Esophagus squamous epithelium (tissue), 5 donors: ENCODE measurements around the gene RBFOX1. TPM values are rescaled to one million over a fixed set of nuclear protein-coding genes. Genes with fewer than 3 reads are reported as not detected.

ENCODE experiments used
- DNase-seq: peaks from one replicate; lab custom pipeline; 2025; lab: John Stamatoyannopoulos, UW
- H3K27ac ChIP-seq, 4 donors: fragments of 200-600 bp; sonication (generic); one replicate each; pipeline ENCODE4 v1.5.1; 2016 to 2019; ENCODE audit warnings: mild to moderate bottlenecking in 1 of 4
- H3K27me3 ChIP-seq, 4 donors: fragments of 200-600 bp; sonication (generic); 1 replicate in 3 of 4; 2 replicates in 1 of 4; pipeline versions ENCODE4 v1.5.1 to v1.6.0; 2017 to 2021; ENCODE audit warnings: antibody characterized with exemption in 1 of 4
- H3K36me3 ChIP-seq, 3 donors: fragments of 200-600 bp; sonication (generic); one replicate each; pipeline ENCODE4 v1.5.1; 2016 to 2019
- H3K4me1 ChIP-seq, 3 donors: fragments of 200-600 bp; sonication (generic); one replicate each; pipeline ENCODE4 v1.5.1; 2017 to 2019
- H3K4me3 ChIP-seq, 4 donors: fragments of 200-600 bp; sonication (generic); 1 replicate in 3 of 4; 2 replicates in 1 of 4; pipeline ENCODE4 v1.5.1; 2016 to 2019; ENCODE audit warnings: mild to moderate bottlenecking in 2 of 4, moderate library complexity in 1 of 4
- H3K9me3 ChIP-seq, 3 donors: fragments of 200-600 bp; sonication (generic); one replicate each; pipeline ENCODE4 v1.5.1; 2016 to 2019
- POLR2A ChIP-seq, 4 donors: fragments of 450-650 bp; IDR thresholded peaks; one replicate each; pipeline ENCODE4 v1.6.1; 2017; ENCODE audit warnings: antibody characterized with exemption in 4 of 4, mild to moderate bottlenecking in 4 of 4, moderate library complexity in 3 of 4
- WGBS, 2 donors: methylation state at CpG; one replicate each; pipeline ENCODE4 v1.1.5; 2018; 5-methylcytosine and 5-hydroxymethylcytosine counted together
- intact Hi-C: fragments of 100-400 bp; cut with DNase I; formaldehyde crosslinking; loops from one replicate; pipeline ENCODE4 v1.15.0; 2022
- total RNA-seq, 4 donors: library from RNA; depleted of rRNA; stranded (reverse); fragments of >200 nt; gene quantifications; one replicate each; pipeline ENCODE4 v1.1.0, GENCODE V29; 2016
- TF ChIP-seq, protein P1 (sequence below), 6 experiments: fragments of 450-650 bp in 4 of 6; fragments of 200-600 bp in 2 of 6; sonication (generic) in 2 of 6; IDR thresholded peaks; one replicate each; pipeline ENCODE4 v1.5.1; 2016 to 2019; ENCODE audit warnings: antibody characterized with exemption in 6 of 6, mild to moderate bottlenecking in 4 of 6, moderate library complexity in 4 of 6
- donor health status: DM: yes; HTN: yes; CAD: no.

RBFOX1 gene
- total RNA-seq, 4 donors from 2014 or later = not detected

DNA sequence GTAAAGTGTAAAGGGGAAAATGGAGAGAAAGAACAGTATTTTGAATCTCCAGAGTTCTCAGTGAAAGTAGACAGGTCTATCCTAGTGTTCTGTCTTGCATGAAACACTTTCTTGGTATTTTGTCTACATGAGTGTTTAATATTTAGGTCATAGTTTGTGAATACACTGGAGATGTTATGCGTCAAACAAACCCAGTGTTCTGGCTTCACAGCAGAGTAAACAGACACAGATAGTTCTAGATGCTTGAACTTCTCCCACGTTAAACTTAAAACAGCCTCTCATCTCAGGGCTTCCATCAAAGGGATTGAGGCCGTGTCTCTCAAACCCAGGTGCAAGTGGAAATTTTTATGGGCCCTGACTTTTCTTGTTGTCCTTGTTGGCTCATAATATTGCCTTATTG, 48.3 kb downstream of the RBFOX1 start:
- TF ChIP-seq POLR2A (IDR thresholded peaks at IDR 0.05) = no peak
- TF ChIP-seq, protein P1, sequence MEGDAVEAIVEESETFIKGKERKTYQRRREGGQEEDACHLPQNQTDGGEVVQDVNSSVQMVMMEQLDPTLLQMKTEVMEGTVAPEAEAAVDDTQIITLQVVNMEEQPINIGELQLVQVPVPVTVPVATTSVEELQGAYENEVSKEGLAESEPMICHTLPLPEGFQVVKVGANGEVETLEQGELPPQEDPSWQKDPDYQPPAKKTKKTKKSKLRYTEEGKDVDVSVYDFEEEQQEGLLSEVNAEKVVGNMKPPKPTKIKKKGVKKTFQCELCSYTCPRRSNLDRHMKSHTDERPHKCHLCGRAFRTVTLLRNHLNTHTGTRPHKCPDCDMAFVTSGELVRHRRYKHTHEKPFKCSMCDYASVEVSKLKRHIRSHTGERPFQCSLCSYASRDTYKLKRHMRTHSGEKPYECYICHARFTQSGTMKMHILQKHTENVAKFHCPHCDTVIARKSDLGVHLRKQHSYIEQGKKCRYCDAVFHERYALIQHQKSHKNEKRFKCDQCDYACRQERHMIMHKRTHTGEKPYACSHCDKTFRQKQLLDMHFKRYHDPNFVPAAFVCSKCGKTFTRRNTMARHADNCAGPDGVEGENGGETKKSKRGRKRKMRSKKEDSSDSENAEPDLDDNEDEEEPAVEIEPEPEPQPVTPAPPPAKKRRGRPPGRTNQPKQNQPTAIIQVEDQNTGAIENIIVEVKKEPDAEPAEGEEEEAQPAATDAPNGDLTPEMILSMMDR (IDR thresholded peaks at IDR 0.05) = no peak
- H3K27me3 ChIP-seq = no peaks in the 10 kb centered on the region
- no peak overlapping the region for H3K27ac ChIP-seq
- H3K4me1 ChIP-seq = no peaks in the 10 kb centered on the region
- no peak overlapping the region for H3K4me3 ChIP-seq
- no peaks in the 10 kb centered on the region for H3K36me3 ChIP-seq
- no peaks in the 10 kb centered on the region for H3K9me3 ChIP-seq
- no peak for DNase-seq
- intact Hi-C loops = no loop called here
- 59 to 65% methylated on average over 3 of the region's 3 CpGs for WGBS, 2 donors

DNA sequence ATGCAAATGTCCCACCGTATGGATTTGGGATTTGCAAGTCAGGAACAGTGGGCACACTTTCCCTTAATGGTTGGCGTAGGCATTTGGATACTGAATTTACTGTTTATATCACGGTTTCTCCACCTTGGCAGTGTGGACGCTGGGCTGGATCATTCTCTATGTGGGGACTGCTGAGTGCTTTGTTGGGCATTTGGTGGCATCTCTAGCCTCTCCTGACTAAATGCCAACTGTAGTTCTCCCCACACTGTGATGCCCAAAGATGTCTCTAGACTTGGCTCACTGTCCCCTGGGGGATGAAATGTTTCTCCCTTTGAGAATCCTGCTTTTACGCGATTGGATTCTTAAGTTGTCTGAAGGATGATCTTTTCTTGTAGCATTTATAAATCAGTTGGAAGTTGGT, 49.0 kb downstream of the RBFOX1 start:
- intact Hi-C loops = no loop called here
- H3K27me3 ChIP-seq = no peaks in the 10 kb centered on the region
- no peak for TF ChIP-seq POLR2A (IDR thresholded peaks at IDR 0.05)
- TF ChIP-seq, protein P1 (IDR thresholded peaks at IDR 0.05) = no peak
- 85 to 87% methylated on average over 6 of the region's 6 CpGs for WGBS, 2 donors
- H3K9me3 ChIP-seq = no peaks in the 10 kb centered on the region
- H3K4me3 ChIP-seq = no peak overlapping the region
- DNase-seq = no peak
- no peak overlapping the region for H3K27ac ChIP-seq
- H3K36me3 ChIP-seq = no peaks in the 10 kb centered on the region
- H3K4me1 ChIP-seq = no peaks in the 10 kb centered on the region

DNA sequence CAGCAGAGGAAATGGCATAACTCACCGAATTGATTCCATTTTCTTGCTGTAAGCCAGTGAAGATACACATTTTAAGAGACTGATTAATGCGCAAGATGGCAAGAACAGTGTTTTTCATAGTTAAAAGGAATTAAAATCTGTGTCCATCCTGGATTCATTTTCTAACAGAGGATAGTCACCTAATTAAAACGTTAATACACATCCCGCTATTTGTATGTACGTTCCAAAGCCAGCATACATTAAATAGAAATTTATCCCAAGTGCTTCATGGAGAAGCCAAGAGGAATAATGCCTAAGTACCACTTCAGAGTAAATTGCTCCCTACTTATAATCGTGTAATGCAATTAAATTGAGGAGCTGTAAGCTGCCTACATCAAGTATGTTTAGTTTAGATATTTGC, 49.9 kb downstream of the RBFOX1 start:
- Histone ChIP-seq H3K4me3 (no peak overlapping the region), H3K27ac (no peak overlapping the region), H3K4me1 (no peaks in the 10 kb centered on the region), H3K9me3 (no peaks in the 10 kb centered on the region), H3K36me3 (no peaks in the 10 kb centered on the region), H3K27me3 (no peaks in the 10 kb centered on the region)
- intact Hi-C loops = no loop called here
- no peak for DNase-seq
- WGBS, 2 donors = 66 to 78% methylated on average over 6 of the region's 6 CpGs
- TF ChIP-seq, protein P1 (IDR thresholded peaks at IDR 0.05) = no peak
- no peak for TF ChIP-seq POLR2A (IDR thresholded peaks at IDR 0.05)

DNA sequence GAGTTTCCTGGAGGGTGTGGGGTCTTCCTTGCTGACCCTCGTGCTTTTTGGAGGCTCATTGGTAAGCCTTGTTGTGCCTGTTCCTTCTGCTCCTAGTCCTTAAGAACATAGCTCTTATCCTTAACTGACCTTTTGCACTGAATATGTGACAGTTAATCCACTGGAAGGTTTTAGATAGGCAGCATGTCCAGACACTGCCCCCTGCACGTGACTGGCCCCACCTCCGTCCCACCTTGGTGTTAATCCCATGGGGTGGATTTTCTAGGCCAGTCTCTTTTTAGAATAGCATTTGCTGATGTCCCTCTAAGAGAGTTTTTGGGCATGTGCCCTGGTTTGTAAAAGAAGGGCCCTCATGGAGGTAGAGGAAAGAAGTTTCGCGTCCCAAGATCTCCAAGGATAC, 58.3 kb downstream of the RBFOX1 start:
- TF ChIP-seq, protein P1 (IDR thresholded peaks at IDR 0.05) = no peak
- no peak for TF ChIP-seq POLR2A (IDR thresholded peaks at IDR 0.05)
- H3K27me3 ChIP-seq = no peaks in the 10 kb centered on the region
- H3K9me3 ChIP-seq = no peaks in the 10 kb centered on the region
- intact Hi-C loops = no loop called here
- H3K4me3 ChIP-seq = no peak overlapping the region
- no peak overlapping the region for H3K27ac ChIP-seq
- DNase-seq = no peak
- no peaks in the 10 kb centered on the region for H3K36me3 ChIP-seq
- no peaks in the 10 kb centered on the region for H3K4me1 ChIP-seq
- 55 to 61% methylated on average over 5 of the region's 5 CpGs for WGBS, 2 donors

DNA sequence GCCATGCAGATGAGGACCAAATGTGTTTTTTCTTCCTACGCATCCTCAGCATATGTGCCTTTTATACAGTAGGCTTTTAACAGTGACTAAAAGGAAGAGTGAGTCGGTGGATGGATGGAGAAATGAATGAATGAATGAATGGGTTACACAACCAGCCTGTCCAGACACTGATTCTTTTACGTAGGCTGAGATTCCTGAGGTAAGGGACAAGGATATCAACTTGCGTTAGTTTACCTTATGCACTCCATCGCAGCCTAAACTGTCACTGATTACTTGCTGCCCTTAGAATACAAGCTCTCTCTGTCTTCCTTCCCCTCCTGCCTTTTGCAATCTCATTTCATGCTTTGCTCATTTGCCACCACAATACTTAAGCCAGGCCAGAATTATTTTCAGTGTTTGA, 59.0 kb downstream of the RBFOX1 start:
- H3K36me3 ChIP-seq = no peaks in the 10 kb centered on the region
- H3K9me3 ChIP-seq = no peaks in the 10 kb centered on the region
- no peak for TF ChIP-seq POLR2A (IDR thresholded peaks at IDR 0.05)
- TF ChIP-seq, protein P1 (IDR thresholded peaks at IDR 0.05) = no peak
- H3K27me3 ChIP-seq = no peaks in the 10 kb centered on the region
- H3K4me1 ChIP-seq = no peaks in the 10 kb centered on the region
- 79 to 81% methylated on average over 5 of the region's 5 CpGs for WGBS, 2 donors
- DNase-seq = no peak
- intact Hi-C loops = no loop called here
- H3K27ac ChIP-seq = no peak overlapping the region
- H3K4me3 ChIP-seq = no peak overlapping the region
